Spleen (tissue), 7 donors: Measurements from ENCODE around the gene ILKAP.

ENCODE experiments used
- CTCF ChIP-seq, 11 experiments: fragments of 200-600 bp in 7 of 11; fragments of 450-650 bp in 4 of 11; sonication (generic) in 4 of 11; IDR thresholded peaks in 8 of 11; conservative IDR thresholded peaks in 3 of 11; 1 replicate in 7 of 11; 2 replicates in 4 of 11; pipeline versions ENCODE4 v1.4.0 to v1.8.0; 2016 to 2021; ENCODE audit warnings: antibody characterized with exemption in 11 of 11, inconsistent platforms in 4 of 11, mild to moderate bottlenecking in 1 of 11
- POLR2A ChIP-seq, 3 donors: fragments of 450-650 bp; IDR thresholded peaks; one replicate each; pipeline ENCODE4 v1.5.1; 2017; ENCODE audit warnings: antibody characterized with exemption in 3 of 3, mild to moderate bottlenecking in 1 of 3
- POLR2AphosphoS5 ChIP-seq, 3 donors: sonication (generic); formaldehyde crosslinking; IDR thresholded peaks; one replicate each; pipeline ENCODE4 v1.5.1; 2017; ENCODE audit warnings: antibody characterized with exemption in 3 of 3
- donor health status: DM: no; HTN: no; CAD: no; lungs with moderate emphysema.
- donor health status: DM: no; HTN: no; CAD: no.
- donor health status: DM: no; HTN: no; CAD: no.

GRCh38 chr2:238239543-238239862 is 36.0 kb upstream of the ILKAP start:
- TF ChIP-seq CTCF (IDR thresholded peaks at IDR 0.05 in 8 of 11, conservative IDR thresholded peaks at IDR 0.05 in 3 of 11) (no peak), POLR2A (IDR thresholded peaks at IDR 0.05) (no peak), POLR2AphosphoS5 (IDR thresholded peaks at IDR 0.05) (no peak)
